ENCODE results near the gene SLC6A18. TPM values are rescaled to one million over a fixed set of nuclear protein-coding genes. Genes with fewer than 3 reads are reported as not detected.

The SLC6A18 gene
- polyA plus RNA-seq, 1 of the 3 experiments (the other 2 are of a cell fraction) = not detected

GRCh38 chr5:1256776-1257175 lies 31.6 kb downstream of the SLC6A18 start:
- Histone ChIP-seq H3K4me2 (no peak overlapping the region), H3K36me3 (replicated peaks in 1 of 2; ENCODE audit: control insufficient read depth in 1 of 2, insufficient read depth in 2 of 2, low read length in 1 of 2) (no peaks in the 10 kb centered on the region), H3K9me2 (no peaks in the 10 kb centered on the region), H3K27me3 (ENCODE audit: insufficient read depth) (no peaks in the 10 kb centered on the region), H4K20me1 (ENCODE audit: insufficient read depth) (no peaks in the 10 kb centered on the region), H3K4me1 (ENCODE audit: control insufficient read depth in 1 of 2, insufficient read depth in 2 of 2, low read depth in 1 of 2, low read length in 1 of 2) (no peaks in the 10 kb centered on the region), H3K9ac (no peak overlapping the region), H2AFZ (ENCODE audit: low read depth) (no peak overlapping the region), H3F3A (replicated peaks; ENCODE audit: insufficient read depth) (no peaks in the 10 kb centered on the region), H3K27ac (ENCODE audit: low read depth in 2 of 2, low read length in 1 of 2) (no peak overlapping the region), H3K9me3 (no peaks in the 10 kb centered on the region), H3K4me3 (ENCODE audit: low read depth in 2 of 2, low read length in 1 of 2) (no peak overlapping the region), H3K79me2 (ENCODE audit: insufficient read depth) (no peaks in the 10 kb centered on the region)
- 70% methylated on average over 2 of the region's 23 CpGs for WGBS (ENCODE audit: low lambda C conversion rate)
- TF ChIP-seq SMC3 (IDR thresholded peaks at IDR 0.05; ENCODE audit: low read depth, low read length) (no peak), RAD21 (IDR thresholded peaks at IDR 0.05; ENCODE audit: low read length) (no peak), GATA2 (CRISPR knock-in tag; IDR thresholded peaks at IDR 0.05) (no peak), USF2 (IDR thresholded peaks at IDR 0.05; ENCODE audit: borderline replicate concordance, low read depth, low read length) (no peak), ELF1 (IDR thresholded peaks at IDR 0.05) (no peak), RFX5 (IDR thresholded peaks at IDR 0.05; ENCODE audit: low read length) (no peak), YY1 (IDR thresholded peaks at IDR 0.05; ENCODE audit: low read depth) (no peak), FOSL2 (IDR thresholded peaks at IDR 0.05; ENCODE audit: borderline replicate concordance, low read depth) (no peak), PBX3 (IDR thresholded peaks at IDR 0.05) (no peak), MXI1 (IDR thresholded peaks at IDR 0.05; ENCODE audit: low read depth, low read length) (no peak), POLR2AphosphoS5 (IDR thresholded peaks at IDR 0.05; ENCODE audit: low read depth, low read length) (no peak), EZH2phosphoT487 (IDR thresholded peaks at IDR 0.05; ENCODE audit: borderline replicate concordance, low read depth) (no peak), TAF1 (IDR thresholded peaks at IDR 0.05; ENCODE audit: borderline replicate concordance, low read depth, low read length) (no peak), FOXJ3 (CRISPR knock-in tag; IDR thresholded peaks at IDR 0.05) (no peak), SIN3A (IDR thresholded peaks at IDR 0.05; ENCODE audit: borderline replicate concordance, low read depth, low read length) (no peak), RCOR1 (IDR thresholded peaks at IDR 0.05; ENCODE audit: low read length) (no peak), TCF12 (IDR thresholded peaks at IDR 0.05) (no peak), TEAD4 (IDR thresholded peaks at IDR 0.05; ENCODE audit: borderline replicate concordance, insufficient read depth) (no peak)
- TF ChIP-seq, protein P1, sequence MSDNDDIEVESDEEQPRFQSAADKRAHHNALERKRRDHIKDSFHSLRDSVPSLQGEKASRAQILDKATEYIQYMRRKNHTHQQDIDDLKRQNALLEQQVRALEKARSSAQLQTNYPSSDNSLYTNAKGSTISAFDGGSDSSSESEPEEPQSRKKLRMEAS (IDR thresholded peaks at IDR 0.05; ENCODE audit: low read depth) = no peak
- TF ChIP-seq, protein P2, sequence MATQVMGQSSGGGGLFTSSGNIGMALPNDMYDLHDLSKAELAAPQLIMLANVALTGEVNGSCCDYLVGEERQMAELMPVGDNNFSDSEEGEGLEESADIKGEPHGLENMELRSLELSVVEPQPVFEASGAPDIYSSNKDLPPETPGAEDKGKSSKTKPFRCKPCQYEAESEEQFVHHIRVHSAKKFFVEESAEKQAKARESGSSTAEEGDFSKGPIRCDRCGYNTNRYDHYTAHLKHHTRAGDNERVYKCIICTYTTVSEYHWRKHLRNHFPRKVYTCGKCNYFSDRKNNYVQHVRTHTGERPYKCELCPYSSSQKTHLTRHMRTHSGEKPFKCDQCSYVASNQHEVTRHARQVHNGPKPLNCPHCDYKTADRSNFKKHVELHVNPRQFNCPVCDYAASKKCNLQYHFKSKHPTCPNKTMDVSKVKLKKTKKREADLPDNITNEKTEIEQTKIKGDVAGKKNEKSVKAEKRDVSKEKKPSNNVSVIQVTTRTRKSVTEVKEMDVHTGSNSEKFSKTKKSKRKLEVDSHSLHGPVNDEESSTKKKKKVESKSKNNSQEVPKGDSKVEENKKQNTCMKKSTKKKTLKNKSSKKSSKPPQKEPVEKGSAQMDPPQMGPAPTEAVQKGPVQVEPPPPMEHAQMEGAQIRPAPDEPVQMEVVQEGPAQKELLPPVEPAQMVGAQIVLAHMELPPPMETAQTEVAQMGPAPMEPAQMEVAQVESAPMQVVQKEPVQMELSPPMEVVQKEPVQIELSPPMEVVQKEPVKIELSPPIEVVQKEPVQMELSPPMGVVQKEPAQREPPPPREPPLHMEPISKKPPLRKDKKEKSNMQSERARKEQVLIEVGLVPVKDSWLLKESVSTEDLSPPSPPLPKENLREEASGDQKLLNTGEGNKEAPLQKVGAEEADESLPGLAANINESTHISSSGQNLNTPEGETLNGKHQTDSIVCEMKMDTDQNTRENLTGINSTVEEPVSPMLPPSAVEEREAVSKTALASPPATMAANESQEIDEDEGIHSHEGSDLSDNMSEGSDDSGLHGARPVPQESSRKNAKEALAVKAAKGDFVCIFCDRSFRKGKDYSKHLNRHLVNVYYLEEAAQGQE (IDR thresholded peaks at IDR 0.05; ENCODE audit: low read depth, low read length) = no peak
- no peak for DNase-seq
- ChIA-PET POLR2A (no interaction called here), CTCF (interaction anchor here (1.2 kb wide), 1 partner anchor 89 kb away, joined by 7 read pairs; no protein-coding TSS in a partner anchor)

Measured in SK-N-SH (cell line).